ENCODE data around the gene HTT.

DNA sequence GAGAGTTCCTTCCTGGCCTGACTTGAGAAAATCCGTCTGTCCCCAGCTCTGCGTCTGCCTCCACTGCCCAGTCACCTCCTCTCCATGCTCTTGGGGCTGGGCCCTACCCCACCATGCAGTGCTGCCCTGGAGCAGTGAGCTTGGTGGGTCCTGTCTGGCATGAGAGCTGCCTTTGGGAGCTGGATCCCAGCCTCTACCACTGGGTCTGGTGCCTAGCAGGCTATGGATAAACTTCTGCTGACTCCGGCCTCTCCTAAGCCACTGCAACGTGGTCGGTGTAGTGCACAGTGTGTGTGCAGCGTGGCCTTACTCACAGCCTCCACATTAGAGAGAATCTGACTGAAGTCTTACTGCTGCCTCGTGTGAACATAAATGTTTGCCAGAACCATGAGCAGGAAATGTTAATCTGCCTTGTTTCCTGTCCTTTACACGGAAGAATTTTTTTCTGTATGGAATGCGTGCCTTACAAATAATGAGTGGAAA is 47.6 kb downstream of the HTT start:
- TF ChIP-seq CTCF (IDR thresholded peaks at IDR 0.05): no peak
- no peak for TF ChIP-seq POLR2A (IDR thresholded peaks at IDR 0.05)

Measured in esophagus squamous epithelium (tissue), 4 donors.